ENCODE results near the gene OR2T35. TPM values are rescaled to one million over a fixed set of nuclear protein-coding genes. Genes with fewer than 3 reads are reported as not detected.

OR2T35 gene
- total and polyA plus RNA-seq, 2 donors (not counting 1 experiment from before 2014, with no cell fraction given) = 0.10 to 0.30 TPM

GRCh38 chr1:248610301-248610700, 34.8 kb downstream of the OR2T35 start:
- WGBS (ENCODE audit: insufficient coverage) = no CpG with 5 or more reads among the region's 3 CpGs
- Histone ChIP-seq H3K4me1 (ENCODE audit: control insufficient read depth in 2 of 2, insufficient read depth in 2 of 2, low read length in 2 of 2) (no peaks in the 10 kb centered on the region), H4K20me1 (ENCODE audit: control insufficient read depth, insufficient read depth, low read length, poor library complexity, severe bottlenecking) (no peaks in the 10 kb centered on the region), H3K4me3 (ENCODE audit: control extremely low read depth in 1 of 5, extremely low read depth in 1 of 5, insufficient read depth in 1 of 5, low read depth in 2 of 5, low read length in 4 of 5) (no peak overlapping the region), H3K9me3 (ENCODE audit: control extremely low read depth in 1 of 3, control insufficient read depth in 2 of 3, insufficient read depth in 1 of 3, low read length in 2 of 3) (no peaks in the 10 kb centered on the region), H3K4me2 (replicated peaks; ENCODE audit: low read depth, low read length, poor library complexity, severe bottlenecking) (no peak overlapping the region), H2AFZ (ENCODE audit: insufficient read depth, low read depth, low read length, poor library complexity, severe bottlenecking) (no peak overlapping the region), H3K27me3 (replicated peaks in 1 of 4; ENCODE audit: control extremely low read depth in 1 of 4, control insufficient read depth in 3 of 4, insufficient read depth in 4 of 4, low read length in 3 of 4) (no peaks in the 10 kb centered on the region), H3K79me2 (ENCODE audit: control insufficient read depth, insufficient read depth, low read length) (no peaks in the 10 kb centered on the region), H3K36me3 (replicated peaks in 1 of 2; ENCODE audit: control extremely low read depth in 1 of 2, control insufficient read depth in 1 of 2, extremely low read depth in 1 of 2, insufficient read depth in 2 of 2, low read length in 1 of 2) (no peaks in the 10 kb centered on the region), H3K9ac (ENCODE audit: low read length) (no peak overlapping the region), H3K27ac (ENCODE audit: low read length in 2 of 2) (no peak overlapping the region)
- Mint-ChIP-seq H3K9me3 (ENCODE audit: insufficient read depth) (no peaks in the 10 kb centered on the region), H3K4me3 (no peak overlapping the region), H3K4me1 (no peaks in the 10 kb centered on the region), H3K27ac (no peak overlapping the region), H3K27me3 (no peaks in the 10 kb centered on the region)
- ATAC-seq (ENCODE audit: low read depth) (no peak), DNase-seq (no peak)
- intact Hi-C loops (cut with micrococcal nuclease) = loop anchor here (10.0 kb wide), 1 partner anchor 366 kb away; no protein-coding TSS in a partner anchor
- CTCF ChIA-PET = interaction anchor here (0.7 to 1.7 kb wide), 3 partner anchors 10 to 195 kb away, joined by 3 to 7 read pairs (median 5); no protein-coding TSS in a partner anchor
- POLR2A ChIA-PET = no interaction called here
- TF ChIP-seq EZH2 (IDR thresholded peaks at IDR 0.05; ENCODE audit: borderline replicate concordance, insufficient read depth, low read depth, low read length, poor library complexity, severe bottlenecking) = no peak
- TF ChIP-seq, protein P1, sequence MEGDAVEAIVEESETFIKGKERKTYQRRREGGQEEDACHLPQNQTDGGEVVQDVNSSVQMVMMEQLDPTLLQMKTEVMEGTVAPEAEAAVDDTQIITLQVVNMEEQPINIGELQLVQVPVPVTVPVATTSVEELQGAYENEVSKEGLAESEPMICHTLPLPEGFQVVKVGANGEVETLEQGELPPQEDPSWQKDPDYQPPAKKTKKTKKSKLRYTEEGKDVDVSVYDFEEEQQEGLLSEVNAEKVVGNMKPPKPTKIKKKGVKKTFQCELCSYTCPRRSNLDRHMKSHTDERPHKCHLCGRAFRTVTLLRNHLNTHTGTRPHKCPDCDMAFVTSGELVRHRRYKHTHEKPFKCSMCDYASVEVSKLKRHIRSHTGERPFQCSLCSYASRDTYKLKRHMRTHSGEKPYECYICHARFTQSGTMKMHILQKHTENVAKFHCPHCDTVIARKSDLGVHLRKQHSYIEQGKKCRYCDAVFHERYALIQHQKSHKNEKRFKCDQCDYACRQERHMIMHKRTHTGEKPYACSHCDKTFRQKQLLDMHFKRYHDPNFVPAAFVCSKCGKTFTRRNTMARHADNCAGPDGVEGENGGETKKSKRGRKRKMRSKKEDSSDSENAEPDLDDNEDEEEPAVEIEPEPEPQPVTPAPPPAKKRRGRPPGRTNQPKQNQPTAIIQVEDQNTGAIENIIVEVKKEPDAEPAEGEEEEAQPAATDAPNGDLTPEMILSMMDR (IDR thresholded peaks at IDR 0.05) = no peak

DNA sequence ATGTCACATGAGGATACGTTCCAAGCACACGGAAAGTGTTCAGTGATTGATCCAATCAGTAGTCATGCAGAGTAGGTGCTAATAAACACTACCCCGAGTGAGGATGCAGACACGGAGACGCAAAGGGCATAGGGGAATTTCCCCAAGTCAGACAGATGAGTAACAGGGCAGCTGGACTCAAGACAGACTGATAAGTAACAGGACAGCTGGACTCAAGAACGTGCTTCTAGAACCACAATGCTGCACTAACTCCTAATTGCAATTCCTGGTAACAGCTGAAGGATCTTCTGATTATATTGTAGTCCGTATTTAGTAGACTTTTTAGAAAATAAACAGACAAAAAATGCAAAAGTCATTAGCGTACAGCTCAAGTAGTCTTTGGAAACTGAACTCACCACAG, 45.7 kb downstream of the OR2T35 start:
- Mint-ChIP-seq H3K27ac (no peak overlapping the region), H3K9me3 (ENCODE audit: insufficient read depth) (no peaks in the 10 kb centered on the region), H3K27me3 (peaks cover 4% of the 10 kb centered on the region), H3K4me3 (no peak overlapping the region), H3K4me1 (peaks cover 4% of the 10 kb centered on the region)
- Histone ChIP-seq H3K79me2 (ENCODE audit: control insufficient read depth, insufficient read depth, low read length) (no peaks in the 10 kb centered on the region), H3K27me3 (replicated peaks in 1 of 4; ENCODE audit: control extremely low read depth in 1 of 4, control insufficient read depth in 3 of 4, insufficient read depth in 4 of 4, low read length in 3 of 4) (no peaks in the 10 kb centered on the region), H3K9ac (ENCODE audit: low read length) (no peak overlapping the region), H2AFZ (ENCODE audit: insufficient read depth, low read depth, low read length, poor library complexity, severe bottlenecking) (no peak overlapping the region), H3K9me3 (ENCODE audit: control extremely low read depth in 1 of 3, control insufficient read depth in 2 of 3, insufficient read depth in 1 of 3, low read length in 2 of 3) (no peaks in the 10 kb centered on the region), H3K4me3 (ENCODE audit: control extremely low read depth in 1 of 5, extremely low read depth in 1 of 5, insufficient read depth in 1 of 5, low read depth in 2 of 5, low read length in 4 of 5) (no peak overlapping the region), H3K4me2 (replicated peaks; ENCODE audit: low read depth, low read length, poor library complexity, severe bottlenecking) (no peak overlapping the region), H3K36me3 (replicated peaks in 1 of 2; ENCODE audit: control extremely low read depth in 1 of 2, control insufficient read depth in 1 of 2, extremely low read depth in 1 of 2, insufficient read depth in 2 of 2, low read length in 1 of 2) (no peaks in the 10 kb centered on the region), H4K20me1 (ENCODE audit: control insufficient read depth, insufficient read depth, low read length, poor library complexity, severe bottlenecking) (no peaks in the 10 kb centered on the region), H3K27ac (ENCODE audit: low read length in 2 of 2) (no peak overlapping the region), H3K4me1 (ENCODE audit: control insufficient read depth in 2 of 2, insufficient read depth in 2 of 2, low read length in 2 of 2) (no peaks in the 10 kb centered on the region)
- WGBS (ENCODE audit: insufficient coverage) = 81% methylated on average over 5 of the region's 8 CpGs
- ATAC-seq (ENCODE audit: low read depth) = no peak
- TF ChIP-seq, protein P1 (IDR thresholded peaks at IDR 0.05) = no peak
- no peak for TF ChIP-seq EZH2 (IDR thresholded peaks at IDR 0.05; ENCODE audit: borderline replicate concordance, insufficient read depth, low read depth, low read length, poor library complexity, severe bottlenecking)
- ChIA-PET CTCF (interaction anchor here (0.8 kb wide), 1 partner anchor 206 kb away, joined by 4 read pairs; no protein-coding TSS in a partner anchor), POLR2A (no interaction called here)
- DNase-seq = no peak
- intact Hi-C loops (cut with micrococcal nuclease) = no loop called here
